Activated naive CD4-positive, alpha-beta T cell treated with Interleukin-2 at 50 U/mL for 16 hours (primary cell): ENCODE measurements around the gene SART3.
A peak's percentile ranks its signal among the peaks of the same experiment; 100 is the strongest.
"Not testable (repeated sequence)": the region's sequence is repeated elsewhere in the genome, so short reads cannot be mapped to it uniquely, and the experiment has no call there.

ENCODE experiments used
- DNase-seq: peaks from one replicate; pipeline ENCODE4 v3.0.0-alpha.2; 2020

Gene SART3

DNA sequence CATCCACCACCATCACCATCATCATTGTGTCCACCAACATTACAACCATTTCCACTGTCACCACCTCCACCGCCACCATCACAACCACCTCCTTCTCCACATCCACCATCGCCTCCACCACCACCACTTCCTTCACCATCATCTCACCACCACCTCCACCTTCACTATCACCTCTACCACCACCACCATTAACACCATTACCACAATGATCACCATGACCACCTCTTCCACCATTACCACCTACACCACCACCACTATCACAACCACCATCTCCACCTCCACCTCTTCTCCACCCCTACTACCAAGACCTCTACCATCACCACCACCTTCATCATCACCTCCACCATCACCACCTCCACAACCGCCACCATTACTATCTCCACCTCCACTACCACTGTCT, 17.8 kb upstream of the SART3 start:
- DNase-seq, result no peak

DNA sequence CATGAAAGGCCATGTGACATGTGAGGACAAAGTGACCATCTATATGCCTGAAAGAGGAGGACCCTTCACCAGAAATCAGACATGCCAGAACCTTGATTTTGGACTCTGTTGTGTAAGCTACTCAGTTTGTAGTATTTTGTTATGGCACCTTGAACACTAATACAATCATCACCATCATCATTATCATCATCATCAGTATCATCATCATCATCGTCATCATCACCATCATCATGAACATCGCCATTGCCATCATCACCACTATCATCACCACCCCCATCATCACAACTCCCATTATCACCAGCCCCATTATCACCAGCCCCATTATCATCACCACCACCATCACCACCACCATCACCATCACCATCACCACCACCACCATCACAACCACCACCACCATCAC, 17.3 kb upstream of the SART3 start:
- no peak for DNase-seq

DNA sequence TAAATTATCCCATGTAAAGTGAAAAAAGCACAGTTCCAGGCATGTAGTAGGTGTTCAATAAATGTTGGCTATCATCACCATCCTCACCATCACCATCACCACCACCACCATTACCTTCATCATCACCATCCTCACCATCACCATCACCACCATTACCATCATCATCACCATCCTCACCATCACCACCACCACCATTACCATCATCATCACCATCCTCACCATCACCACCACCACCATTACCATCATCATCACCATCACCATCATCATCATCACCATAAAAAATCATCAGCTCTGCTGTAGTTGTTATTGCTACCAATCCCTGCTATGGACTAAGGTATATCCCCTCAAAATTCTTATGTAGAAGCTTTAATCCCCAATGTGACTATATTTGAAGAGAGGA, 16.5 kb upstream of the SART3 start:
- DNase-seq, result no peak

DNA sequence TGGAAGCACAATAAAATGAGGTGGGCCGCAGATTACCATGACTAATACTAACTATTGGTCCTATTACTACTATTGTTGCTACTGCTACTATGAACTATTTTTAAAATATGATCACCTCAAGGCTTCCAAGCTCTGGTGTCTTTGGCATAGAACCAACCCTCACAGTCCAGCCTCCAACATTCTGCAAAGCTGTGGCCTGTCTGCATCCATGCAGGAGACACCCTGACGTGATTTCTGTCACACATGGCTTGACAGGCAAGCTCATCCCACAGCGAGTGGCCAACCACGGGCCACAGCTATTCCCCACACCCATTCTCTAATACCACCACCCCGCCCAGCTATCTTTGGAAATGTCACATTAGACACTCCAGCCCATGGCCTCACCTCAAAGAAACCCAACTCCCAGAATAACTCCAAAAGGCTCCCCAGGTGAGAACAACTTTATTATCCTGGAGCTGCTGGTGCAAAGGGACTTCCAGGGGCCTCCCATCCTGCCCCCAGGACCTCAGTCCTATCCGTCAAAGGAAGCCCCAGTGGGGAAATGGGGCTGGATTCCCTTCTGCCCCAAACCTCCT, 15.8 kb upstream of the SART3 start:
- DNase-seq, result no peak

- DNase-seq, result no peak
These were observed 14.4 kb upstream of the SART3 start for GRCh38 chr12:108575199-108575912.

DNA sequence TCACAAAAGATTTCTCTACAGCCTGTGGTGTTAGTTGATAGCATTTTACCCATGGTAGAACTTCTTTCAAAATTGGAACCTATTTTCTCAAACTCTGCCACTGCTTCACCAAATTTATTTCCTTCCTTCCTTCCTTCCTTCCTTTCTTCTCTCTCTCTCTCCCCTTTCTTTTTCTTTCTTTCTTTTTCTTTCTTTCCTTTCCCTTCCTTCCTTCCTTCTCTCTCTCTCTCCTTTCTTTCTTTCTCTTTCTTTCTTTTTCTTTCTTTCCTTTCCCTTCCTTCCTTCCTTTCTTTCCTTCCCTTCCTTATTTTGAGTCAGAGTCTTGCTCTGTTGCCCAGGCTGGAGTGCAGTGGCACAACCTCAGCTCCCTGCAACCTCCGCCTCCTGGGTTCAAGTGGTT, 13.3 kb upstream of the SART3 start:
- not testable (repeated sequence) for DNase-seq

DNA sequence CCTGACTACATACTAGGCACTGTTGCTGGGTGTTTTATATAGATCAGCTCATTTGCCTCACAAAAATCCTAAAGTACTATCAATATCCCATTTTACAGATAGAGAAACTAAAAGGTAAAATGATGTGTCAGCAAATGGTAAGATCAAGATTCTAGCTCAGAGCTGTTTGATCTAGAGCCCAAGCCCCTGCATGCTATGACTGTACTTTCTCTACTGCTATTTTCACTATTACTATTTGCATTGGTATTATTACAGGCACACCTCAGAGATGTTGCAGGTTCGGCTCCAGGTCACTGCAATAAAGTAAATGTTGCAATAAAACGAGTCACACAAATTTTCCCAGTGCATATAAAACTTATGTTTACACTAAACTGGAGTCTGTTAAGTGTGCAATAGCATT, 12.3 kb upstream of the SART3 start:
- peak; percentile 13 for DNase-seq

GRCh38 chr12:108572166-108572790, 11.3 kb upstream of the SART3 start:
- DNase-seq, result no peak

GRCh38 chr12:108571609-108572165, 10.7 kb upstream of the SART3 start:
- DNase-seq, result no peak

- DNase-seq, result no peak
These were observed 10.0 kb upstream of the SART3 start for GRCh38 chr12:108570743-108571608.

DNA sequence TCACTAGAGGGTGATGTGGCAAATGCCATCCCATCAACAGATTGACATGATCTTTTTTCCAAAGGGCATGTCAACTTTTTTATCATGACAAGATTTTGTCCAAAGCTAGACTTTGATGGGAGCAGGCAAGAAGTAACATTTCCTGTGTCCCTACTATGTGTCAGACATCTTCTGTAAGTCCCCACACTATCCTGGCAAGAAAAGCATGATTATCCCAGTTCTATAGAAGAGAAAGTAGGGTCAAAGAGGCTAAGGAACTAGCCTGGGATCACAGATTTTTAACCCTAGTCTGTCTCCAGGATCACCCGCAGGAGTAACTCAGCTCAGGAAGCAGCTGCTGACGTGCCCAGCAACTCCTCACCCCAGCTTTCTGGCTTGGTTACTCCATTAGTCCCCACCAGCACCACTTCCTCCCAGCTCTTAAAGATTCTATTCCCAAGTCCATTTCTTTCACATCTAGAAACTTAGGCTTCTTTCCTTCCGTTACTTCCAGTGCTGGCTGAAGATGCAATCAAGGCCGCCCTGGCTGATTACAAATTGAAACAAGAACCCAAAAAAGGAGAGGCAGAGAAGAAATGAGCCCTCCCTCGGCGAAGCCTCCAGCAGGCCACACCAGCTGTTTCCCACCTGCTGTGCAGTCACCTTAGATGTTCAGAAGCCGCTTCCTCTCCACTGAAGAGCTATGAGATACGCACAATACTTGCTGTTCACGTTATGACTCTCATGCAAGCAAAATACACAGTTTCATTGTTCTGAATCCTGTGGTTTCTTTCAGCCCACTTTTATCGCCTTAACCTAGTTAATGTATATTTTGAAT, 7.6 kb upstream of the SART3 start:
- DNase-seq, result peak; percentile 73

DNA sequence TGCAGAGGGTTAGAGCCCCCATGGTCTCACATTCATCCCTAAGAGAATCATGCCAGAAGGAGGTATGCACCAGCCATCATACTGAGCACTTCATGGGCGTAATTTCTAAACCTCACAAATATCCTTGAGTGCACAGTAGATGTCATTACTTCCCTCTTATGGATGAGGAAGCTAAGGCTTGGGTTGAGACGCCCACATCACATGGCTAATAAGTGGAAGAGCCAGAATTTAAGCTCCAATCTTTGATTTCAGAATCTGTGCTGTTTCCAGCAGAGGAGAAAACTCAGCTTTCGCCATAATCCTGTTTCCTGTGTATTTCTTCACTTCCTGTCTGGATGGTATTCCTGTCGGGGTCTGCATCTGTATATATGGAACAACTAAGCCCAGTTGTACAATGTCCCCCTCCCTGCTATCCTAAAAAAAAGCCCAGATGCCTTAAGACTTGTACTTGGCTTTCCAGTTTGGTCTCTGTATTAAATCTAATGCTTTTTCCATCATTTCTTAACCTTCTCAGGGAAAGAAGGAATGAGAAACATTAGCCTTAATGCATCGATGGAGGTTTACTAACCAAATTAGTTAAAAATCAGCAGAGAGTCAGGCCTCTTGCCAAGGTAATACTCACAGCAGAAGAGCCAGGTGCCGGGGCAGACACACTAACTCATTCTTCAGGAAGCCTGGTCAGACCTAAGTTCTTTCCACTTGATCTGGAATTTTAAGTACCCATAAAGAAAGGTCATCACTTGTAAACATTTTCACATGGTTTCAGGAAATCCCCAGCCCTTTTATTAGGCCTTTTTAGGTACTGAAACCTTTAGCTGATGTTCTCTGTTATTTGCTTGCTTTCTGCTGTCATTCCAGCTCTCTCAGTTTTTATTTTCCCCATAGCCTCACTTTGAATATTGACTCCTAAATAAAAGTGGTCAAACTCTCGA, 6.7 kb upstream of the SART3 start:
- no peak for DNase-seq

GRCh38 chr12:108566452-108566851, 5.5 kb upstream of the SART3 start:
- no peak for DNase-seq

DNA sequence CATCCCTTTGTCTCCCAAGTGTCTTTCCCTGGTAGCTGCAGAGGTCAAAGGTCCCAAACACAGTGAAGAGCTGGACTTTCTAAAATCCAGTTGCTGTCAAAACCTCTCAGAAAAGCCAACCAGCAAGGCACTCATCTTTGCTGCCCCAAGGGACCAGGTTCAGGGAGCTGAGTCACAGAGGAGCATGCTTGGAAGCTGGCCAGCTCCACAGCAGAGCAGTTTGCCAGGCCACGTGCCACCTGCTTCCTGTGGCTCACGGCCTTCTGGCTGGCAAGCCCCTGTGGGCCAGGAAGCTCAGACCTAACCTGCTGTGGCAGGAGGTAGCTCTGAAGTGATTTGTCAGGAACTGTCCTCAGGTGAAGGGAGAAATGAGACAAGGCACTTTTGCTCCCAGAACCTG, 5.0 kb upstream of the SART3 start:
- peak; percentile 63 for DNase-seq

DNA sequence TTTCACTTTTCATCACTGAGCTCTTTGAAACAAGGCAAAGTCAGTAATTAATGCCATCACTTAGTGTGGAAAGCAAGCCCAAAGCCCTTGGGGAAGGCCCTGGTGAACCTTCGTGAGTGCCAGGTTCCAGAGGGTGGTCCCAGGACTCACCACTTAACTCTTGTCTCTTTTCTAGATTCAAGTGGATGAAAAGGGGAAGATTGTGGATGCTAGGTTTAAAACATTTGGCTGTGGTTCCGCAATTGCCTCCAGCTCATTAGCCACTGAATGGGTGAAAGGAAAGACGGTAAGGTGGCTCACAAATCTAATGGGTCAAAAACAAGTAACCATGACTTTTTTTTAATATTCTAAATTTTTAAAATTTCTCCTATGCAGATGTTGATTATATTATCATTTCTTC, 4.2 kb upstream of the SART3 start:
- DNase-seq, result no peak

- no peak for DNase-seq
These were observed 3.8 kb upstream of the SART3 start for GRCh38 chr12:108564724-108565123.

DNA sequence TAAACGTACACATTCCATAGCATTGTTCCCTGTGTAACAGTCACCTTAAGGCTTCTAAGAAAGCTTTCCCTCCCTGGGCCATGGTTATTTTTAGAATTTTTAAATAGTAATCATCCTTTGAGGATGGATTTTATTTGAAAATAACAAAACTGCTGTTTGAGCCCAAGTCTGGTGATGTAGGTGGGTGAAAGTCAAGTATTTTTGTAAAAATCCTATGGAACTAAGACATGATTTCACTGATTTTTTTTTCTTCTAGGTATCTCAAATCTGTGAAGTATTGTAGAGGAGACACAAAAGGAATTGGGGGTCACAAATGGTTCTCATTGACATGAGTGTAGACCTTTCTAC, 2.8 kb upstream of the SART3 start:
- no peak for DNase-seq

DNA sequence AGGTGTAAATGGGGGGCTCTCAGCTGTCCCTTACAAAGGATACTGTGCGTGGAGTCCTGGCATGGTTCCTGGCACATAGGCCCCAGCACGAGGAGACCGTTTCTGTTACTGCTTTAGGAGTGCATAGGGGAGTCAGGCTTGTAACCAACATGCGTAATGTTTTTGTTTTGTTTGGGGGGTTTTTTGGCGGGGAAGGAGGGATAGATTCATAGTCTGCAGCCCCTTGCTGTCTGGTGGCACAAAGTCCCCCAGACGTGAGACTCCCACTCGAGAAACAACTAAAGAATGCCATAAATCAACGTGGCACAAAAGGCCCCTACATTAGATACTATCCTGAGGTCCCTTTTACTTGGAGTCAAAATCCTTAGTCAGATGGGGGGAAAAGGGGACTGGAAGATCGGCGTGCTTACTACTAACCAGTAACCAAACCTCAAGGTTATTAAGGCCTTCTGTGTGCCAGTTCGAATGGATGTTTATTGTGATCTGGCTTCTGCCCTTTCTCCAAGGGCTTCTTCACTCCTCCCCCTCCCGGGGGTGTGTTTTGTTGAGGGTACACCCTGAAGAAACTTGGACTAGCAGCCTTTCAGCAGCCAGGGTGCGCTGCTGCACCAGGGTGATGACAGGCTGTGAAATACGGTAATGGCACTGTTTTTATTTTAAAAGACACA, 2.3 kb upstream of the SART3 start:
- peak; percentile 88 for DNase-seq

GRCh38 chr12:108562348-108563135, 1.6 kb upstream of the SART3 start, which contains the start of gene ISCU:
ISCU (plus strand) TSS chr12:108562596; CDS start chr12:108562623, 27 bp downstream.
- DNase-seq, result peak; percentile 98
